ENCODE data around the gene IL19.

DNA sequence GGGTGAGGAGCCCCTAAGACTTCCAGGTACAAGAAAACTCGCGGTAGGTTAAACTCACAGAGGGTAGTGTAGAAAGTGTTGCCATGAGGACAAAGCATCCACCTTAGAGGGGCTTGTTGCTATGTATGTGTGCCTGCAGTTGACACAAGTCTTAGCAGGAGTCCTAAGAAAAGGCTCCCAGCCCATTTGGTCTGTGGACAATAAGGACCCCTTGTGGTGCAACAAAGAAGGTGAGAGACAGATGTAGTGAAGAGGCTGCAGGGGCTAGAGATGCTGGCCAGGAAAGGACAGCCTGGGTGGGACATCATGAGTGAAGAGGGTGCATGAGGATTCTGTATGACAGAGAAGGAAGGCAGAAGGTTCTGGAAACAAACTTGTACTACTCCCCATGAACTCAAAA is 38.0 kb downstream of the IL19 start:
- TF ChIP-seq, protein P1, sequence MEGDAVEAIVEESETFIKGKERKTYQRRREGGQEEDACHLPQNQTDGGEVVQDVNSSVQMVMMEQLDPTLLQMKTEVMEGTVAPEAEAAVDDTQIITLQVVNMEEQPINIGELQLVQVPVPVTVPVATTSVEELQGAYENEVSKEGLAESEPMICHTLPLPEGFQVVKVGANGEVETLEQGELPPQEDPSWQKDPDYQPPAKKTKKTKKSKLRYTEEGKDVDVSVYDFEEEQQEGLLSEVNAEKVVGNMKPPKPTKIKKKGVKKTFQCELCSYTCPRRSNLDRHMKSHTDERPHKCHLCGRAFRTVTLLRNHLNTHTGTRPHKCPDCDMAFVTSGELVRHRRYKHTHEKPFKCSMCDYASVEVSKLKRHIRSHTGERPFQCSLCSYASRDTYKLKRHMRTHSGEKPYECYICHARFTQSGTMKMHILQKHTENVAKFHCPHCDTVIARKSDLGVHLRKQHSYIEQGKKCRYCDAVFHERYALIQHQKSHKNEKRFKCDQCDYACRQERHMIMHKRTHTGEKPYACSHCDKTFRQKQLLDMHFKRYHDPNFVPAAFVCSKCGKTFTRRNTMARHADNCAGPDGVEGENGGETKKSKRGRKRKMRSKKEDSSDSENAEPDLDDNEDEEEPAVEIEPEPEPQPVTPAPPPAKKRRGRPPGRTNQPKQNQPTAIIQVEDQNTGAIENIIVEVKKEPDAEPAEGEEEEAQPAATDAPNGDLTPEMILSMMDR (conservative IDR thresholded peaks at IDR 0.05; ENCODE audit: low read length): peak; percentile 75
- no peak for TF ChIP-seq EZH2phosphoT487 (IDR thresholded peaks at IDR 0.05; ENCODE audit: borderline replicate concordance)

All from Loucy (cell line).